Endothelial cell of hepatic sinusoid (primary cell): ENCODE data around the gene FOXJ2.
"Not testable (repeated sequence)": the region's sequence is repeated elsewhere in the genome, so short reads cannot be mapped to it uniquely, and the experiment has no call there.

Experiments used
- in situ Hi-C: cut with HindIII; loops from 2 replicates; pipeline ENCODE4 v1.10.0; 2017; ENCODE audit warnings: low sequenced_read_pairs

Gene FOXJ2

GRCh38 chr12:8032242-8033152 is at the start of gene FOXJ2:
Gene FOXJ2 (plus strand): TSS chr12:8032716. CDS start chr12:8039833, 7,117 bp downstream.
- in situ Hi-C loops: no loop called here

GRCh38 chr12:7983019-7983418 is 49.5 kb upstream of the FOXJ2 start:
- in situ Hi-C loops: not testable (repeated sequence)

GRCh38 chr12:7983460-7983859 is 49.1 kb upstream of the FOXJ2 start:
- in situ Hi-C loops: not testable (repeated sequence)

- in situ Hi-C loops: no loop called here
Observed at GRCh38 chr12:7984900-7985299, 47.6 kb upstream of the FOXJ2 start.

GRCh38 chr12:7985802-7986418 is 46.6 kb upstream of the FOXJ2 start:
- in situ Hi-C loops: no loop called here

- in situ Hi-C loops: no loop called here
Observed at GRCh38 chr12:7989827-7990491, 42.6 kb upstream of the FOXJ2 start.

- in situ Hi-C loops: no loop called here
Observed at GRCh38 chr12:7991535-7991934, 41.0 kb upstream of the FOXJ2 start.

GRCh38 chr12:7994731-7995205 is 37.7 kb upstream of the FOXJ2 start:
- in situ Hi-C loops: no loop called here

- in situ Hi-C loops: no loop called here
Observed at GRCh38 chr12:7995266-7995963, 37.1 kb upstream of the FOXJ2 start.

- in situ Hi-C loops: not testable (repeated sequence)
Observed at GRCh38 chr12:8000827-8001226, 31.7 kb upstream of the FOXJ2 start.

- in situ Hi-C loops: not testable (repeated sequence)
Observed at GRCh38 chr12:8001496-8001895, 31.0 kb upstream of the FOXJ2 start.

- in situ Hi-C loops: not testable (repeated sequence)
Observed at GRCh38 chr12:8004897-8005296, 27.6 kb upstream of the FOXJ2 start.

GRCh38 chr12:8011331-8011730 is 21.2 kb upstream of the FOXJ2 start:
- in situ Hi-C loops: no loop called here

- in situ Hi-C loops: no loop called here
Observed at GRCh38 chr12:8012651-8013309, 19.7 kb upstream of the FOXJ2 start.

GRCh38 chr12:8014836-8015235 is 17.7 kb upstream of the FOXJ2 start:
- in situ Hi-C loops: no loop called here

- in situ Hi-C loops: not testable (repeated sequence)
Observed at GRCh38 chr12:8018213-8018612, 14.3 kb upstream of the FOXJ2 start.

GRCh38 chr12:8018666-8019581 is 13.6 kb upstream of the FOXJ2 start:
- in situ Hi-C loops: no loop called here

- in situ Hi-C loops: no loop called here
Observed at GRCh38 chr12:8026291-8026900, 6.1 kb upstream of the FOXJ2 start.

GRCh38 chr12:8027856-8028255 is 4.7 kb upstream of the FOXJ2 start:
- in situ Hi-C loops: no loop called here
